Measurements from ENCODE around the gene CFAP97D2.
A peak's percentile ranks its signal among the peaks of the same experiment; 100 is the strongest.

The CFAP97D2 gene

GRCh38 chr13:114224201-114224600 lies 45.1 kb downstream of the CFAP97D2 start:
- H3K27ac Mint-ChIP-seq: no peak overlapping the region
- H3K36me3 Mint-ChIP-seq (ENCODE audit: low read depth): no peaks in the 10 kb centered on the region
- H3K9me3 Mint-ChIP-seq: no peaks in the 10 kb centered on the region
- peaks cover 31% of the 10 kb centered on the region for H3K27me3 Mint-ChIP-seq (ENCODE audit: low read depth, poor library complexity)
- TF ChIP-seq CTCF (IDR thresholded peaks at IDR 0.05): no peak
- peaks cover 7% of the 10 kb centered on the region for H3K4me1 Mint-ChIP-seq
- no peak overlapping the region for H3K4me3 Mint-ChIP-seq
- DNase-seq: no peak

GRCh38 chr13:114225610-114226009 lies 46.6 kb downstream of the CFAP97D2 start:
- no peaks in the 10 kb centered on the region for H3K36me3 Mint-ChIP-seq (ENCODE audit: low read depth)
- H3K4me1 Mint-ChIP-seq: peaks cover 15% of the 10 kb centered on the region
- H3K27me3 Mint-ChIP-seq (ENCODE audit: low read depth, poor library complexity): peaks cover 42% of the 10 kb centered on the region
- DNase-seq: no peak
- no peak overlapping the region for H3K27ac Mint-ChIP-seq
- no peak overlapping the region for H3K4me3 Mint-ChIP-seq
- no peaks in the 10 kb centered on the region for H3K9me3 Mint-ChIP-seq
- TF ChIP-seq CTCF (IDR thresholded peaks at IDR 0.05): no peak

GRCh38 chr13:114226088-114226487 lies 47.0 kb downstream of the CFAP97D2 start:
- Mint-ChIP-seq H3K27ac (no peak overlapping the region), H3K4me1 (peaks cover 15% of the 10 kb centered on the region), H3K4me3 (no peak overlapping the region), H3K9me3 (no peaks in the 10 kb centered on the region), H3K36me3 (ENCODE audit: low read depth) (no peaks in the 10 kb centered on the region), H3K27me3 (ENCODE audit: low read depth, poor library complexity) (peaks cover 47% of the 10 kb centered on the region)
- TF ChIP-seq CTCF (IDR thresholded peaks at IDR 0.05): no peak
- no peak for DNase-seq

- Mint-ChIP-seq H3K4me3 (no peak overlapping the region), H3K27me3 (ENCODE audit: low read depth, poor library complexity) (peaks cover 53% of the 10 kb centered on the region), H3K36me3 (ENCODE audit: low read depth) (no peaks in the 10 kb centered on the region), H3K4me1 (peaks cover 15% of the 10 kb centered on the region), H3K27ac (no peak overlapping the region), H3K9me3 (no peaks in the 10 kb centered on the region)
- DNase-seq: peak; percentile 92
- TF ChIP-seq CTCF (IDR thresholded peaks at IDR 0.05): peak; percentile 88
Measured at GRCh38 chr13:114226699-114227323, 47.8 kb downstream of the CFAP97D2 start.

GRCh38 chr13:114227528-114227927 lies 48.5 kb downstream of the CFAP97D2 start:
- Mint-ChIP-seq H3K27ac (no peak overlapping the region), H3K4me3 (no peak overlapping the region), H3K4me1 (peaks cover 15% of the 10 kb centered on the region), H3K36me3 (ENCODE audit: low read depth) (no peaks in the 10 kb centered on the region), H3K9me3 (no peaks in the 10 kb centered on the region), H3K27me3 (ENCODE audit: low read depth, poor library complexity) (peaks cover 60% of the 10 kb centered on the region)
- DNase-seq: no peak
- no peak for TF ChIP-seq CTCF (IDR thresholded peaks at IDR 0.05)

GRCh38 chr13:114228176-114228575 lies 49.1 kb downstream of the CFAP97D2 start:
- Mint-ChIP-seq H3K9me3 (no peaks in the 10 kb centered on the region), H3K27me3 (ENCODE audit: low read depth, poor library complexity) (peaks cover 64% of the 10 kb centered on the region), H3K27ac (no peak overlapping the region), H3K4me3 (no peak overlapping the region), H3K4me1 (peaks cover 15% of the 10 kb centered on the region), H3K36me3 (ENCODE audit: low read depth) (no peaks in the 10 kb centered on the region)
- TF ChIP-seq CTCF (IDR thresholded peaks at IDR 0.05): no peak
- DNase-seq: no peak

All from nephron progenitor cell (in vitro differentiated cells).